GM21390 (cell line): ENCODE results near the gene TMEM176B.
"Not testable (repeated sequence)": the region's sequence is repeated elsewhere in the genome, so short reads cannot be mapped to it uniquely, and the experiment has no call there.

Source experiments
- ATAC-seq: cut with Tn5 transposase; IDR thresholded peaks from one replicate; pipeline ENCODE4 v1.9.1; 2021; ENCODE audit not compliant: unreplicated experiment

Gene TMEM176B

DNA sequence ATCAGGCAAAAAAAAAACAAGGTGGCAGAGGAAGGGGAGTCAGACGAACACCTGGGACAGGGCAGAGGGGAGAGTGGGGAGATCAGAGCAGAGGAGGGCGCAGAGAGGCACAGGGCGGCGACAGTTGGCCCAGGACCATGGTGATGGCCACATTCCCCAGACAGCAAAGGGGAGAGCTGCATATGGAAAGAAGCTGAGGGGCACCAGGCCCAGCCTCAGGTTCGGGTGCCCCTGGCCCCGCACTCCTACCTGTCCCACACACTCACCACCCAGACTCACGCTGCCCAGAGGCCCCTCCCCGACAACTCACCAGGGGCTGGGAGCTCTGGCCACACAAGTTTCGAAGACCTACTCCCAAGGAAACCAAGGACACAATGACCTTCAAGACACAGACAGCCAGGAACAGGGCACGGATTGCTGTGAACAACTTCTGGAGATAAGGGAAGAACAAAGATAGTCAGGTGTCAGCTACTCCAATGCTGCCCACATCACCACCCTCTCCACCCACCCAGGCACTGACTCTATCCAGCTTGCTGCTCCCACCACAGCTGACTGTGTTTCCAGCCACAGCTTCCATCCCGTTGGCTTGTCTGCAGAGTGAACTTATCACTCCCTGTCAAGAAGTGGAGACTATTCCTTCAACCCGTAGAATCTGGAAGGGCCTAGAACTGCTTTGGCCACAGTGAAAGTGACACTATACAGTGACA is 8.3 kb downstream of the TMEM176B start:
- no peak for ATAC-seq

DNA sequence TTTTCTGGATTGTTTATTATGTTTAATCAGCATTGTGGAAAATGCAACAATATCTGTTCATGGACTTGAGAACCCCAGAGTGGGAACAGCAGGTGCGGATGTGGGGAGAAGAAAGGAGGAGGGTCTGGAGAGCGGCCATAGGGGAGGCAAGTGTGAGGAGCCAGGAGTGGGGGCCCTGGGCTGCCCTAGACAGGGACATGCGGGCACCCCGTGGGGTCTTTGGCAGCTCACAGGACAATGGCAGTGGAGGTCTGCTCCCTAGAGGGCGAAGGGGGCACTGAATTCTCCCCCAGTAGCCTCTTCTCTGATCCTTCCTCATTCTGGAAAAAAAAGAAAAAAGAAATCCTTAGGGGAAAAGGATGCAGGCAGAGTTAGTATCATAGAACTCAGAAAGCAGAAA is 8.9 kb downstream of the TMEM176B start:
- no peak for ATAC-seq

DNA sequence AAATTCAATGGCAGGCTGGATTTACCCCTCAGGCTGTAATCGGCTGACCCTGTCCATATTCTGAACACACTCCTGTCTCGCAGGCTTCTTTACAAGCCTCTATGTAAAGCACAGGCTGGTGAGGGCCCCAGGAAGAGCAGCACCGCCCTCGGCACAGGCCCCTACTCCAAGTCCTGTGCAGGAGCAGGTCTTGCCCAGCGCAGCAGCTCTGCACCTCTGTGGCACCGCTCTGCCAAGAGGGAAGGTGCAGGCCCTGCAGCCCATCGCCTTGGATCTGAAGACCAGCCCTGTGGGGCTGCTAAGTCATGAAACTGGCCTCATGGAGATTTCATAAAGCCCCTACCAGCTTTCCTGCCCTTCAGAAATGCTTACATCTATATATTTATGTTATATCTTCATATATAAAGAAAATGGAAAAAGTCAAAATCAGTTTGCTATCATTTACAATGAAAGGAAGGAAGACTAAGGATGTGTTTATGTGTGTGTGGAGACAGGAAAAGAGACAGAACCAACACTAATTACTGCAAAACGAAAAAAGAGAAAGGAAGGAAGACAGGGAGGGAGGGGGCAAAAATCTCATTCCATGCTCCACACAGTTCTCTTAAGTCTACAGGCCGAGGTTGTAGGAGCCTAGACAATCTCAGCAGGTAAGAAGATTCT is 9.6 kb downstream of the TMEM176B start:
- no peak for ATAC-seq

DNA sequence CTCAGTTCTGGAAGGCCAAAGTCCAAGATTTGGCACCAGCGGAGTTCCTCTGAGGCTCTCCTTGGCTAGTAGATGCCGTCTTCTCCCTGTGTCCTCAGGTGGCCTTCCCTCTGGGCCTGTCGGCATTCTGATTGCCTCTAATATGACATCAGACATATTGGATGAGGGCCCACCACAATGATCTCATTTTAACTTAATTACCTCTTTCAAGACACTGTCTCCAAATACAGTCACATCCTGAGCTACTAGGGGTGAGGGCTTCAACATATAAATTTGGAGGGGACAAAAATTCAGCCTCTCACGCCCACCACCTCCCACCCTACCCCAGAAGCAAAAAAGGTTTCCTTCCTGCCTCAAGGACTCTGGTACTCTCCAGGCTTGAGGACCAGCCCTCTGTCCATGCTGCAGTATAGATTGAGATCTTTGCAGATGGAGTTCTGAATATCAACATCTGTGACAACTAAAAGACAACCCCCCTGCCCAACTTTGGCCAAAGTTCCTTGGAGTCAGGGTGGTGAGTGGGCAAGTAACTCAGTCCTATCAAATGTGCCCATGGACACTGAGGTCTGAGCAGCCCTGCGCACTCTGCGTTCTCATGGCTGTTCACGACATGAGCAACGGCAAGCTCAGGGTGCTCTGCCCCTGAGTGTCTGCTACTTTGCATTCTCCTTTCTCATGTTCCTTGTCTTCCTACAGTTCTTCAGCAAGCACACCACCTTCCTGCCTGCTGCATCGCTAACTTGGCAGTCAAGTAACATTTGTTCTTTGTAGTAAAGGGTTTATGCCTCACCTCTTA is 11.5 kb downstream of the TMEM176B start:
- no peak for ATAC-seq

DNA sequence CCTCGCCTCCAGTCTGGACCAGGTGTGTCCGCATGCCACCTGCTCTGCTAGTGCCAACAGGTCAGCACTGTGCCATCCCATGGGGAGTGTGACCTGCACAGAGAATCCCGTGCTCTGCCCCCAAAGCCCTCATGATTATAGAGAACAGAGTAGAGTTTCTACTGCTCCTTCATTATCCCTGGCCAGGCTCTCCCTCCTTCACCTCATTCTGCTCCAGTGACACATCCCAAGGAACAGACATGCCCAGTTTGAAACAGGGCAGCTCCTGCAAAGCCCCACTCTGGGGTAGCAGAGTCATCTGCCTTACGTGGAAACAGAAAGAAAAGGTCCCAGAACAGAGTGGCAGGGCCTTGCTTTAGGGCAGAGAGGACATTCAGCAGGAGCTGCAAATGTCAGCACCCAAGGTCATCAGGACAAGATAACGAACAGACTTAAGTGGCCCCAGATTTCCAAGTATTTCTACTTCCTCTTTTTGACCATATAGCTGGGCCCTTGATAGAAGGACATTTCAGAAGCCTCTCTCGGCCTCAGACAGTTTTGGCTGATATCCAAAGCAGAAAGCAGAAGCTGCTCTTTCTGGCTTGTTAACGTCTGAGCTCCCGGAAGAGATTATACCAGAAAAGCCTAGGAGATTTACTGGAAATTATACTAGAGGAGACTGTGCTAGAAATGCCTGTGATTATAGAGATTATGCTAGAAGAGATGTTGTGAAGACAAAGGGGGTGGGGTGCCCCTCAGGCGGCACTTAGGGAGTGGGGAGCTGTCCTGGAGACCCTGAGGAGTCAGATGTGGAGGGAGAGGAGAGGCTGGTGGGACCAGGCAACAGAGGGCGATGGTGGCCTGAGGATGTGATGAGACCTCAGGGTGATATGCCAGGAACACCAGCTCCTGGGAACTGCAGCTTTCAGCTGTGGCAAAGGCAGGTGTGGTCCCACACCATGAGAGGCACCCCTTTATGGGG is 12.6 kb downstream of the TMEM176B start:
- ATAC-seq, result no peak

- no peak for ATAC-seq
Observed at GRCh38 chr7:150784954-150785353, 15.2 kb downstream of the TMEM176B start.

DNA sequence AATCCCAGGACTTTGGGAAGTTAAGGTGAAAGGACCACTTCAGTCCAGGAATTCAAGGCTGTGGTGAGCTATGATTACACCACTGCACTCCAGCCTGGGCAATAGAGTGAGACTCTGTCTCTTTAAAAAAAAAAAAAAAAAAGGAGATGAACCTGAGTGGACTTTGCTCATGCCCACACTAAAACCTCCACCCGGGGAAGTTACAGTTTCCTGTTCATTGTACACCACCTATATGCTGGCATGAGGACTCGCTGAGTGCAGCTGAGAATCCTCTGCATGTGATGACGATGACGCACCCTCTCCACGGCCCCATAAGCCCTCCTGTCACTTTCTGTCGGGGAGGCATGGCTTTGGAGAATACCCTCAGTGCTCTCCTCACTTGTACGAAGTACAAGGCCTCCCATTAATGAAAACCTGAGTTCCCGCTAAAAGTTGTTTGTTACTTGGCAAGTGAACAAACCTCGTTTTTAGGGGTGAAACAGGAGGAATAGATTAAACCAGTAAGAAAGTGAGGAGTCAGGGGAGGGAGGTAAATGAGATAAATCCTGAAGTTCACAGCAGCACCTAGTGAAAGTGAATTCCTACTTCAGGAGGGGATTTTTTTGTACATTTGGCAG is 15.9 kb downstream of the TMEM176B start:
- no peak for ATAC-seq

GRCh38 chr7:150781961-150782360 is 18.2 kb downstream of the TMEM176B start:
- ATAC-seq, result no peak

- no peak for ATAC-seq
Observed at GRCh38 chr7:150781103-150781502, 19.1 kb downstream of the TMEM176B start.

DNA sequence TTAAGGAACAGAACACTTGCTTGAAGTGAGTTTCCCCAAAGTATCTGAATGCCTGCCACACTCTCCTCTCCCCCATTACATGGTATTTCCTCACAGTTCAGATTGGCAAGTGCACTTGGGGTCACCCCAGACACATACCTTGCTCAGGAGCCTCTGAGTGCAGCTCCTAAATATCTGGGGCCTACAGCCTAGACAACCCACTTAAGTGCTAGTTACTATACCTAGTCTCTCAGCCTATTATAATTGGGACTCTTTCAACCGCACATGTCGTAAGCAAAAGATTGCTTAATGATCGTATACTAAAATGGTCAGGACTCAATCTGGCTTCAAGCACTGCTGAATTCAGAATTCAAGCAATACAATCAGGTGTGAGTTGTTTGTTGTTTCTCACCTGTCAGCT is 19.9 kb downstream of the TMEM176B start:
- no peak for ATAC-seq

DNA sequence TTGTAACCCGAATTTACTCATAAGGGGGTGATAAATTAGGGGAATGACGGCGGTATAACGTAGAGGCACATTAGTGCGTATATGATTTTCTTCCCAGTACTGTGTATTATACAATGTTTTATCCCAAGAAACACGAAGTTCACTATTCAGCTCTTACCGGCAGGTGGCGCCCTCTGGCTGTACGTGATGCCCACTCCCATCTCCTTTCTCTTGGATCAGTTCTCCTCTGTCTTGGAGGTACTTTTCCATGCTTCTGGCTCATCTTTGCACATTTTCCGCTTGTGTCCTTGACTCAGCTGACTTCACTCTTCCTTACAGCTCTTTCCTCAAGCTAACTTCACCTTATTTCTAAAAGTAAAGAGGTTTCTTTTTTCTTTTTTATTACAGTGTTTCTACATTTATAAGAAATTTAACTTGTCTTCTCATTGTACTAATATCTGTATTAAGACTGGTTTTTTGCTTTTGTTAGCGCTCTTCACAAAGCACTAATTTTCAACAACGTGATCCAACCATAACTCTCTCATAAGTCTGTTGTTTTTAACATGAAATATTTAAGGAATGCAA is 21.3 kb downstream of the TMEM176B start:
- no peak for ATAC-seq

DNA sequence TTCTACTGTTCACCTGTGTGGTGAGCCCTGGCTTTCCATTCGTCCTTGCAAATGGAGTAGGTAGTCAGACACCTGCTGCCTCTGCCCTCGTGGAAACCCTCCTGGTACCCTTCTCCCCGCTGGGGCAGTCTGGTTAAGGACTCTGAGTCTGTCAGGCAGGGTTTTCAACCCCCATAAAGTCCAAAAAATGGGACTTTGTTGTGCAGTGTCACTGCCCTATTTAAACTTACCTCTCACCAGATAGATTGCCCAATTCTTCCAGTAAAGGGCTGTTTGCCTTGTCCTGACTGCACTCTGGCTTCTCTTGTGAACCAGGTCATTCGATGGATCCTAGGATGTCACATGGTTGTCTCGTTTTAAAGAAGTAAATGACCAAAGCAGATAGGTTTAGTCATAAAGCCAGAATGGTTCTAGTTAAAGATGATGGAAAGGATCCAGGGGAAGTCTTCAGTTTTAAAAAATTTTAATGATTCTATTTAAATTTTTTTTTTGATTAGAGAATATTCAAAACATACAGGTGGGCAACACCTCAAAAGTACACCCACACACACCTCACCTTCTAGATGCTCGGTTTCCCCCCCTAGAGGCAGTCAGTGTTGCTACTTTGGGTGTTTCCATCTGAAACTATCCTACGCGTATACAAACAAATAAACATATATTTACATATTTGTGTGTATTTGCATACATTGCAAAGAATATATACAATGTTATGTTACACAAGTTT is 22.0 kb downstream of the TMEM176B start:
- no peak for ATAC-seq

DNA sequence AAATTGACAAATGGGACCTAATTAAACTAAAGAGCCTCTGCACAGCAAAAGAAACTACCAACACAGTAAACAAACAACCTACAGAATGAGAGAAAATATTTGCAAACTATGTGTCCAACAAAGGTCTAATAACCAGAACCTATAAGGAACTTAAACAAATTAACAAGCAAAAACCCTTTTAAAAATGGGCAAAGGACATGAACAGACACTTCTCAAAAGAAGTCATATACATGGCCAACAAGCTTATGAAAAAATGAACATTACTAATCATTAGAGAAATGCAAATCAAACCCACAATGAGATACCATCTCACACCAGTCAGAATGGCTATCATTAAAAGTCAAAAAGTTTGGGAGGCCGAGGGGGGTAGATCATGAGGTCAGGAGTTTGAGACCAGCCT is 26.0 kb downstream of the TMEM176B start:
- not testable (repeated sequence) for ATAC-seq

- ATAC-seq, result no peak
Observed at GRCh38 chr7:150769768-150770167, 30.4 kb downstream of the TMEM176B start.

GRCh38 chr7:150766334-150766709 is 33.8 kb downstream of the TMEM176B start:
- ATAC-seq, result no peak

DNA sequence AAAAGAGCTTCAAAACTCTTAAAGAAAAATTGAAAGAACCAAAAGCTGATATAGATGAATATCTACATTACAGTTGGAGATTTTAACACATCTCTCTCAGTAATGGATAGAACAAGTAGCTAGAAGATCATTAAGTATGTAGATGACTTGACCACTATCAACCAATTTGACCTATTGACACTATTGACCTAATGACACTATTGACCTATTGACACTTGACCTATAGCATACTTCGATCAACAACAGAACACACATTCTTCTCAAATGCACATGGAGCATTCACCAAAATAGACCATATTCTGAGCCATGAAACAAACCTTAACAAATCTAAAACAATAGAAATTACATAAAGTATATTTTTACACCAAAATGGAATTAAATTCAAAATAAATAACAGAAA is 40.7 kb downstream of the TMEM176B start:
- ATAC-seq, result no peak

- no peak for ATAC-seq
Observed at GRCh38 chr7:150756858-150757257, 43.3 kb downstream of the TMEM176B start.

DNA sequence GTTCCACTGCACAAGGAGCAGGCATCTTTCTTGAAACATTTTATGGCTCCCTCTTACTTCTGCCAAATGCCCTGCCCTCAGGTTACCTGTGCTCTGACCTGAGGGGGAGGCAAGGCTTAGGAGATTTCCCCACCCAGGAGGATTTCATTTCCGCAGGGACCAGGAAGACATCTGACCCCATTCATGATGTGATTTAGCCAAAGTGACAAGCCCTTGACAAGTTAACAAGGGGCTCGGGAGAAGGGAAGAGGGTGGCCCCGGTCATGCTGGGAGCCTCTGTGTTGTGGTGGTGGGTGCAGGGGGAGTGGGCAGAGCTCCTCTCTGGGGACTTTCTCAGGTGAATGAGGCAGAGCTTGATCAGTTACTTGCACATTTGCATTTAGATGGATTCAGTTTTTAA is 44.0 kb downstream of the TMEM176B start:
- no peak for ATAC-seq

DNA sequence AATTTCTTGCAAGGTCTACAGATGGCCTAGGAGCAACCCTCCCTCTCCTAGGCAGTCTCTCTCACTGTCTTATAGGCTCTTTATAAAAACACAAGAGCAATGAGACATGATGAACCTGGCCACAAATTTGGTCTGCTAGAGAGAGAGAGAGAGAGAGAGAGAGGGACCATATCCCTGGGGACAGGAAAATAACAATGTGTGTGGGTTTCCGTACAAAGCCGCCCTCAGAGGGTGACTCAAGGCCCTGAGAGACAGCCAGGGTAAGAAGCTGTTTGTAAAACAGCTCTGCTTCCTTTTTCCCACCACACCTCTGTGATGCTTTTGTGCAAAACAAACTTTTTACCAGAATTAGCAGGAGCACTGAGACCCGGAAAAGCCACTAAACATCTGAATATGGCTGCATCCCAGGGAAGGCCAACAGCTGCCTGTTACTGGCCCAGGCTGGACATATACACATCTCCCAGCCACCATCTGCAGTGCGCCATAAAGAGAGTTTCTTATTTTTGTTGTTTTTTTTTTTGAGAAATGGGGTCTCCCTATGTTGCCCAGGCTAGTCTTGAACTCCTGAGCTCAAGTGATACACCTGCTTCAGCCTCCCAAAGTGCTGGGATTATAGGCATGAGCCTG is 44.6 kb downstream of the TMEM176B start:
- no peak for ATAC-seq
